H54 (cell line): Measurements from ENCODE around the gene P2RX1.

Source experiments
- DNase-seq: peaks from one replicate; pipeline ENCODE4 v3.0.0; 2011; ENCODE audit warnings: low spot score, mixed read lengths; ENCODE audit not compliant: insufficient read length
- FAIRE-seq: peaks from 3 replicates; lab custom pipeline; 2011; peaks lifted over from hg19 to GRCh38; lab: Jason Lieb, UNC
- POLR2A ChIP-seq: IDR thresholded peaks from 2 replicates; pipeline ENCODE4 v1.6.1; 2011; ENCODE audit warnings: low read depth, mild to moderate bottlenecking, low read length

Gene P2RX1

GRCh38 chr17:3946711-3947235, 30.5 kb upstream of the P2RX1 start:
- TF ChIP-seq POLR2A = no peak
- FAIRE-seq (no peak), DNase-seq (no peak)

GRCh38 chr17:3944485-3945388, 28.5 kb upstream of the P2RX1 start:
- no peak for TF ChIP-seq POLR2A
- DNase-seq = peak; percentile 61
- no peak for FAIRE-seq

DNA sequence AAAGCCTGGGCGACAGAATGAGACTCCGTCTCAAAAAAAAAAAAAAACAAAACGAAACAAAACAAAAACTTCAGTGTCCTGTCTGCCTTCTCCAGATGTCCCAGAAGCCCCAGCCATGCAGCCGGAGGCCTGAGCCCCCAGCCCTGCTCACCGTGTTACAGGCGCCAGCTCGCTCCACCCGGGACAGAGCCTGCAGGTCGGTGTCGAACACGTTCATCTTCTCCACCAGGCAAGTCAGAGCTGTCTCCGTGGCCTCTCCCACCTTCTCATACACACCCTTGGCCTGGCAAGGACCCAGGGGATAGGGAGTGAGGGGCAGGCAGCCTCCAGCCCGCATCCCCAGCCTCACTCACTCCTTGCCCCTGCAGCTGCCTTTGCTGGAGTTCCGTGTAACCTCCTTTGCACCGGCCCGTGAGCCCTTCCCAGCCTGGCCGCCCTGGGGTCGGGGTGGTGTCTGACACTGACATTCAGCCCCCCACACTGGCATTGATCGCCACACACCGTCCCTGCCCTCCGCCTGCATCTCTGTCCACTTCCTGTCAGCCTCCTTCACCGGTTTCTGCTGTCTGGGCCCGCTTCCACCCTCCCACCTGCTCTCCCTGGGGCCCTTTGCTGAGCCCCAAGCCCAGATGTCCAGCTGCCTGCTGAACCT, 27.1 kb upstream of the P2RX1 start:
- FAIRE-seq (no peak), DNase-seq (no peak)
- TF ChIP-seq POLR2A = no peak

- no peak for DNase-seq
- no peak for FAIRE-seq
- TF ChIP-seq POLR2A = no peak
Observed at GRCh38 chr17:3940965-3941698, 24.9 kb upstream of the P2RX1 start.

GRCh38 chr17:3937359-3937758, 21.1 kb upstream of the P2RX1 start:
- no peak for DNase-seq
- no peak for TF ChIP-seq POLR2A
- no peak for FAIRE-seq

DNA sequence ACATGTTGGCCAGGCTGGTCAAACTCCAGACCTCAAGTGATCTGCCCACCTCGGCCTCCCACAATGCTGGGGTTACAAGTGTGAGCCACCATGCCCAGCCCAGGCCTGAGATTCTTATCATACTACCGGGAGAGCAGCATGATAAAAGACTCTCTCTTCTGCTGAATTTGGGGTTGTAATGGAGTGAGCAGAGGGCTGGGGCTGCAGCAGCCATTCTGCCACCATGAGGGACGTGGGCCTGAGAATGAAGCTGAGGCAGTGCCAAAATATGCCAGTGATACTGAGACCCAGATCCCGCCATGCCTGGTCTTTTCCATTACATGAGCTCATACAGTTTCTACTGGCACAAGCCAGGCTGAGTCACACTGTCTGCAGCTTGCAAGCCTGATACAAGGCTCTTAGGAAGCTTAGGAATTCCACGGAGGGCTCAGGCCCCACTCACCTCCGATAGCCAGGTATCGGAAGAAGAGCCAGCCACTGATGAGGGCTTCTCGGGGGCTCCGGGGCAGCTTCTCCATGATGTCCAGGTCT, 19.6 kb upstream of the P2RX1 start:
- peak; percentile 88 for DNase-seq
- FAIRE-seq = no peak
- no peak for TF ChIP-seq POLR2A

- no peak for TF ChIP-seq POLR2A
- no peak for FAIRE-seq
Observed at GRCh38 chr17:3935140-3935542, 18.9 kb upstream of the P2RX1 start.

GRCh38 chr17:3929764-3930163, 13.5 kb upstream of the P2RX1 start:
- no peak for DNase-seq
- FAIRE-seq = no peak
- no peak for TF ChIP-seq POLR2A

More at GRCh38 chr17:3935140-3935542, 18.9 kb upstream of the P2RX1 start:
- DNase-seq = no peak

DNA sequence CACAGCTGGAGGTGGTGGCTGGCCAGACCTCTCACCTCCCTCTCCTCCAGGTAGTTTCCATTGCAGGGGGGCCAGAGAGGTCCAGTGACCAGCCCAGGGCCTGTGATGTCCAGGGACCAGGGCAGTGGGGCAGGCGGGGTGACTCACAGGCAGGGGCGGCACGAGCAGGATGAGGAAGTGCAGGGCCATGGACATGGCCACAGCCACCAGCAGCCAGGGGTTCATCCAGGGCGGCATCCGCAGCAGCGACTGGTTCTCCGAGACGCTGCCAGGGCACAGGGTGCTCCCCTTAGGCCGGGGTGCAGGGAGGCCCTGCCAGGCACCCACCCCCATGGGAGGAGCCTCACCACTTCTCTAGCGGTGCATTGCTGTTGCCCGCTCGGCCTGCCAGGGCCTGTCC, 12.9 kb upstream of the P2RX1 start:
- FAIRE-seq = no peak
- no peak for TF ChIP-seq POLR2A
- DNase-seq = peak; percentile 40

DNA sequence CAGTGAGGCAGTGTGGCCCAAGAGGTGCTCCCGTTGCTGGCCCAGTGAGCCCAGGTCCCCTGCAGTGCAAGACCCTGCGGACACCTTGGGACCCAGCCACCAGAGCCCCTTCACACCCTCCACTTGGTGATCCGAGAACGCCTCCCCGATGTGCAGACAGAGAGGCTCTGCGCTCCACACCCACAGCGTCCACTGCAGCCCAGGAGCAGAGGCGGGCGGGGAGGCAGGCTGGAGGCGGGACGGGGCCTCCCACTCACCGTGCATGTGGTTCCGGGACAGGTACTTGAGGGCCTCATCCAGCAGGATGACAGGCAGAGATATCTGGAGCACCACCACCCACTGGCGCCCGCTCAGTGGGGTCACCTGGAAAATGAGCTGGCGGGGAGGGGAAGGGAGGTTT, 12.1 kb upstream of the P2RX1 start:
- FAIRE-seq = no peak
- TF ChIP-seq POLR2A = no peak
- DNase-seq = no peak

DNA sequence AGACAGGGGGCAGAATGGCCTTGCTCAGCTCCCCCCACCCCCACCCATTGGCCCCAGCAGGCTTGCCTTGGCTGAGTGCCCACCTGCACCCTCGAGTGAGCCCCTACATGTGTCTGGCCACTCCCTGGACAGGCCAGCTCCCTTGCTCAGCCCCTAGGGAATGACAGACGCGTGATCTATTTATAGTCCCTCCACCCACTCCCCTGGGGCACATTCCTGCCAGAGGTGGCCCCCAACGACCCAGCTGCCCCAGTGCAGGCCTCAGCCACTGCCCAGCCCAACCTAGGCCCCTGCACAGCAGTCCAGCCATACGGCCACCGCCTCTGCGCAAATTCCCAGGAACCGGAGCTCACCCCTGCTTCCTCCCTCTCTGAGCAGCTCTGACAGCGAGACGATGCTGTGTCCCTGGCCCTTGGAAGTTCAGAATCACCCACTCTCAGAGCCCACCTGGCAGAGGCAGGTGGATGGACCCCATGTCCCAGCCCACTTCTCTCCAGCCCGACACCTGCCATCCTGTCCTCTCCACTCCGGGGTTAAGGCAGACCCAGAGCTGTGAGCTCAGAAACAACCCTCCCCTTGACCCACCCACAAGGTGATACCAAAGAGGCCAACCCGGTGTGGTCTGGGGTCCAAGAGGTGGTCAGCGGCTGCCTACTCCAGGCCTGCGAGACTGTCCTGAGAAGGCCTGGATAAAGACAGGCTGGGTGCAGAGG, 11.5 kb upstream of the P2RX1 start:
- DNase-seq (no peak), FAIRE-seq (no peak)
- no peak for TF ChIP-seq POLR2A

DNA sequence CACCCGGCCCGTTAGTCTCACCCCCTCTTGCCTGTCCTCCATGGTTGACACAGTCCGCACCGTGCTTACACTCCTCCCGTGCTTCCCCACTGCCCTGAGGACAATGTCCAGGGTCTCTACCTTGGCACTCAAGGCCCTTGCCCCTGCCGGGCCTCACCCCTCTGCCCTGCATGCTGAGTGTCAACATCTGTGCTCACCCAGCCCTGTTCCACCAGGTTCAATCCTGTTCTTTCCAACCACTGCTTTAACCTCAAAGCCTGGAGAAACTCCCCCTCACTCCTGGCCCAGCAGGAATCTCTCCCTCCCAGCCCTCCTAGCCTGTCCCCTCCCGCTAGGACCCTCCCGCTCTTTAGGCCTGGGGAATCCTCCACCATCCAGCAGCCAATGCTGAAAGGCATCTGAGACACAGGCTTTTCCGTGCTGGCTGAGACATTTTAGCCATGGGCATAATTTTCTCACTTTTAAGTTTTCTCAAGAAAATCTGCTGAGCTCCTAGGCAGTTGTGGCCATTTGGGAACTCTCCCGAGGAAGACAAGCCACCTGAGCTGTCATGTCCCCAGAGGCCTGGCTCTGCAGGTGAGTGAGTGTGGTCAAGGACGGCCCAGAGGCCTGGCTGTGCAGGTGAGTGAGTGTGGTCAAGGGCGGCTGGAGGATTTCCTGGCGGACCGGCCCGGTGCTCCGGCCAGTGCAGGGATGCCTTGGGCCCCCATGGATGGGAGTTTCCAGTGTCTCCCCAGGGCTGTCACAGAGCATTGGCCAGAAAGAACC, 10.8 kb upstream of the P2RX1 start:
- TF ChIP-seq POLR2A = no peak
- no peak for FAIRE-seq
- no peak for DNase-seq
